Transverse colon (tissue), 4 donors: ENCODE measurements around the gene TRIM27. TPM values are rescaled to one million over a fixed set of nuclear protein-coding genes. Genes with fewer than 3 reads are reported as not detected.

ENCODE experiments used
- DNase-seq: peaks from one replicate; pipeline ENCODE4 v3.0.0-alpha.2; 2019
- H3K27ac ChIP-seq, 4 donors: fragments of 200-600 bp; sonication (generic); 2 replicates each; pipeline ENCODE4 v1.5.1; 2016 to 2018; ENCODE audit warnings: inconsistent platforms in 4 of 4
- H3K27me3 ChIP-seq: fragments of 200-600 bp; sonication (generic); 2 replicates; pipeline ENCODE4 v1.5.1; 2017; ENCODE audit warnings: inconsistent platforms
- H3K36me3 ChIP-seq, 4 donors: fragments of 200-600 bp; sonication (generic); 2 replicates each; pipeline ENCODE4 v1.5.1; 2017 to 2019; ENCODE audit warnings: inconsistent platforms in 4 of 4
- H3K4me1 ChIP-seq, 4 donors: fragments of 200-600 bp; sonication (generic); 2 replicates each; pipeline ENCODE4 v1.5.1; 2017 to 2020; ENCODE audit warnings: inconsistent platforms in 4 of 4
- H3K4me3 ChIP-seq, 4 donors: fragments of 200-600 bp; sonication (generic); 1 replicate in 1 of 4; 2 replicates in 3 of 4; pipeline versions ENCODE4 v1.5.1 to v1.6.1; 2017 to 2019; ENCODE audit warnings: inconsistent platforms in 4 of 4
- H3K9me3 ChIP-seq, 2 donors: fragments of 200-600 bp; sonication (generic); 2 replicates each; pipeline ENCODE4 v1.5.1; 2017 to 2019; ENCODE audit warnings: inconsistent platforms in 2 of 2
- CTCF ChIP-seq, 5 experiments: fragments of 200-600 bp in 3 of 5; fragments of 450-650 bp in 2 of 5; sonication (generic) in 3 of 5; IDR thresholded peaks; 1 replicate in 2 of 5; 2 replicates in 3 of 5; pipeline ENCODE4 v1.5.1; 2016 to 2017; ENCODE audit warnings: antibody characterized with exemption in 5 of 5, inconsistent platforms in 3 of 5, mild to moderate bottlenecking in 2 of 5, moderate library complexity in 1 of 5
- EP300 ChIP-seq: sonication (generic); formaldehyde crosslinking; IDR thresholded peaks from one replicate; pipeline ENCODE4 v1.6.1; 2017; ENCODE audit warnings: antibody characterized with exemption, low read depth
- POLR2A ChIP-seq: fragments of 450-650 bp; IDR thresholded peaks from one replicate; pipeline ENCODE4 v1.6.1; 2016; ENCODE audit warnings: antibody characterized with exemption, mild to moderate bottlenecking, moderate library complexity
- POLR2AphosphoS5 ChIP-seq, 3 donors: sonication (generic); formaldehyde crosslinking; IDR thresholded peaks; one replicate each; pipeline ENCODE4 v1.6.1; 2016; ENCODE audit warnings: antibody characterized with exemption in 3 of 3
- WGBS, 2 donors: methylation state at CpG; one replicate each; pipeline ENCODE4 v1.1.5; 2018; ENCODE audit warnings: low coverage in 1 of 2; 5-methylcytosine and 5-hydroxymethylcytosine counted together
- in situ Hi-C, 4 donors: fragments of 200-750 bp; cut with MboI; loops; one replicate each; pipeline versions ENCODE4 v1.15.0 to v1.15.1; 2017; ENCODE audit warnings: low sequenced_read_pairs in 3 of 4, low pct_ligation_motif_present in 1 of 4, low pct_unique_long_range_greater_than_20kb in 1 of 4
- intact Hi-C: fragments of 100-400 bp; cut with DNase I; formaldehyde crosslinking; loops from one replicate; pipeline ENCODE4 v1.15.1; 2023; ENCODE audit warnings: low total_unique reads
- total RNA-seq, 4 donors: library from RNA; depleted of rRNA; stranded (reverse); fragments of >200 nt; gene quantifications; one replicate each; pipeline ENCODE4 v1.1.0, GENCODE V29; 2016

TRIM27 gene
- total RNA-seq, 4 donors from 2014 or later: 27.3 to 237 (median 48.9) TPM

GRCh38 chr6:28871335-28872156, 52.2 kb downstream of the TRIM27 start:
- 93 to 100% methylated on average over 3 to 13 of the region's 13 CpGs for WGBS, 2 donors
- Histone ChIP-seq H3K36me3 (no peaks in the 10 kb centered on the region), H3K4me1 (peaks cover 0 to 5% (median 0%) of the 10 kb centered on the region in 4 donors), H3K27me3 (peaks cover 5% of the 10 kb centered on the region), H3K9me3 (no peaks in the 10 kb centered on the region), H3K4me3 (no peak overlapping the region), H3K27ac (no peak overlapping the region)
- DNase-seq: no peak
- in situ Hi-C loops (no loop called here), intact Hi-C loops (no loop called here)
- TF ChIP-seq POLR2AphosphoS5 (IDR thresholded peaks at IDR 0.05): no peak
- TF ChIP-seq POLR2A: no peak
- TF ChIP-seq EP300: no peak
- no peak for TF ChIP-seq CTCF (IDR thresholded peaks at IDR 0.05)

- in situ Hi-C loops: loop anchor here in 1 of 4 donors (10.0 kb wide), 1 partner anchor 116 kb away; no protein-coding TSS in a partner anchor
These were observed 54.9 kb downstream of the TRIM27 start for GRCh38 chr6:28868873-28869272.

GRCh38 chr6:28867086-28867409, 56.7 kb downstream of the TRIM27 start:
- no peak for TF ChIP-seq CTCF (IDR thresholded peaks at IDR 0.05)
- TF ChIP-seq POLR2AphosphoS5 (IDR thresholded peaks at IDR 0.05): no peak
- TF ChIP-seq POLR2A: no peak
- TF ChIP-seq EP300: no peak
- in situ Hi-C loops: loop anchor here in 1 of 4 donors (10.0 kb wide), 1 partner anchor 118 kb away; no protein-coding TSS in a partner anchor
- WGBS, 2 donors: 35 to 38% methylated on average over 4 to 5 of the region's 5 CpGs
- Histone ChIP-seq H3K4me3 (peak overlapping the region in 3 of 4 donors; percentile 62 to 74 (median 73)), H3K36me3 (no peaks in the 10 kb centered on the region), H3K27ac (peak overlapping the region; percentile 88 to 90 (median 89)), H3K9me3 (no peaks in the 10 kb centered on the region), H3K27me3 (no peaks in the 10 kb centered on the region), H3K4me1 (peaks cover 0 to 17% (median 11%) of the 10 kb centered on the region in 4 donors)
- intact Hi-C loops: loop anchor here (10.0 kb wide), 1 partner anchor 58 kb away; the partner anchor contains the start of gene TRIM27
- DNase-seq: no peak

More at GRCh38 chr6:28868873-28869272, 54.9 kb downstream of the TRIM27 start:
- no peak for DNase-seq
- H3K36me3 ChIP-seq: no peaks in the 10 kb centered on the region
- WGBS, 2 donors: 72% methylated on average over 2 of the region's 2 CpGs; no CpG with 5 or more reads in 1 of the 2 donors
- intact Hi-C loops: loop anchor here (10.0 kb wide), 1 partner anchor 56 kb away; the partner anchor contains the start of gene TRIM27
- H3K27me3 ChIP-seq: no peaks in the 10 kb centered on the region
- TF ChIP-seq POLR2A (no peak), POLR2AphosphoS5 (IDR thresholded peaks at IDR 0.05) (no peak), EP300 (no peak), CTCF (IDR thresholded peaks at IDR 0.05) (no peak)
- H3K4me1 ChIP-seq: peaks cover 0 to 12% (median 7%) of the 10 kb centered on the region in 4 donors
- no peak overlapping the region for H3K4me3 ChIP-seq
- no peaks in the 10 kb centered on the region for H3K9me3 ChIP-seq
- H3K27ac ChIP-seq: no peak overlapping the region
